ENCODE measurements around the gene ARCN1.

ARCN1 gene

DNA sequence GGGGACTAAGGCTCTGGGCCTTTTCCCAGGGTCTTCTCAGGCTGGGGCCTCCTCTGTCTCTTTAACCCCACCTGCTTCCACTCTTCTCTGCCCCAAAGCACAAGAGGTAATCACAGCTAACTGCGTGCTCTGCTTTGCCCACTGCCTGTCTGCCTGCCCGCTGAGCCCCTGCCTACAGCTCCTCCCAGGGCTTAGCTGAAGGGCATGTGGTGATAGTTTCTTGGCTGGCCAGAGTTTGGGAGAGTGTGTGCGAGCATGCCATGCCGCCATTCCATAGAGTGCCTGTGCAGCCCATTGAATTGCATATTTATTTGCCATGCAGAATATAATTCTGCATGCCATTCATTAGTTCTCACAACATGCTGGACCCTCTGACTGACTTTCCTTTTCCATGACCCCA is 67.7 kb downstream of the ARCN1 start:
- no peak for DNase-seq (ENCODE audit: low read depth)

DNA sequence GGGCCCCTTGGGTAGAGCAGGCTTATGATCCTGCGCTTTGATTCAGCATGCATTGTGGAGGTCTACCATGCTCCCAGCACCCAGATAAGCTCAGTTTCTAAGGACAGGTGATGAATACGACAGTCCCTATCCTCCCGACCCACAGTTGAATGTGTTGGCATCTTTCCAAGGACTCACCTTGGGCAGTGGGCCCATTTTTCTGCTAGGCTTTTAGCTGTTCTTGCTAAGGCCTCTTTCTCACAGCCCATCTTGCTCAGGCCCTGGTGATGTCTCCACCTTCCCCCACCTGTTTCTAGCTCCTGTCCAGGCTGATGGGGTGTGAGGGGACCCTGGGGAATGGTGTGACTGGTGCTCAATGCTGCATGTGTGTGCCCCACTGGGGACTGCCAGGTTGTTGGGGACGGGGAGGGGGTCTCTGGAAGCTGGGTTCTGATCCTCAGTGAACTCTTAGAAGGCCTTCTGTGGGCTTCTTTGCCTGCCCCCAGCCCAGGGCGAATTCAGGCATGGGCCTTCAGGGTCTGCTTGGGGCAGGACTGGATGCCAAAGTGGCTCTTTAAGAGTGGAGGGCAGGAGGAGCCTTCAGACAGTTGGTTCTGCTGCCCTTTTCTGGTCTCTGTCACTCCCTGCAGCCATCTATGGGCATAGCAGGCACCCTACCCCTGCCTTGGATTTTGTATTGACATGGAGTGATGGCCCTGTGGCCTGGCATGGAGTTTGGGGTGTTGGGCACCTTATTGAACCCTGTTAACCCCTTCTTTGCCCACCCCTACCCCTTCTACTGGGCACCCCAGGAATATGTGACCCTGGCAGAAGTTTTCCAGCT is 68.3 kb downstream of the ARCN1 start:
- DNase-seq (ENCODE audit: low read depth): no peak

DNA sequence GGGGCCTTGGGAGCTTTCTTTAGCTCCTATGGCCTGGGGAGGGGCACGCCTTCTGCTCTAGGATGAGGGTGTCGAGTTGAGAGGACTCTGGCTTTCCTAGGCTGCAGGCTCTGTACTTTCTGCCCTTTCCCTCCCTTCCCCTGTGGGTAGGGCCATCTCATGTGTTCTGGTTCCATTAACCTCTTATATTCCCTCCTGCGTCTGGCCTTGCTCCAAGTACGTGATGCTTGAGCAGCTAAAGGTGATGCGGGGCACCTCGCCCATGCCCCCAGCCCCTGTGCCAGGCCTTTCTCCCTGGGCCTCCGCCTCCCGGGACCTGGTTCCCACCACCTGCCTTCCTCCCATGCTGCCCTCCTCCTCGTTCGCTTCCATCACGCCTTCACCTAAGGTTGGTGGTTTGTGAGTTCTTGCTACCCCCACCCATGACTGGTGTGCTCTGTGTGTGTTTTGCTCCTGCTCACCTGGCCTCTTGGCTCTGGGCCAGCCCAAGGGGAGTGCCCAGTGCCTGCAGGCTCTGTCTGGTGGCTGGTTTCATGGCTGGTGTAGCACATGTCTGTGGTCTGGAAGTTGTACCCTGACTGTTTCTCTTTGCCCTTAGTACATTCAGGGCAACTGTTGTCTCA is 69.3 kb downstream of the ARCN1 start:
- no peak for DNase-seq (ENCODE audit: low read depth)

GRCh38 chr11:118643142-118643994 is 71.2 kb downstream of the ARCN1 start:
- DNase-seq (ENCODE audit: low read depth): no peak

GRCh38 chr11:118643995-118644345 is 71.8 kb downstream of the ARCN1 start:
- DNase-seq (ENCODE audit: low read depth): no peak

DNA sequence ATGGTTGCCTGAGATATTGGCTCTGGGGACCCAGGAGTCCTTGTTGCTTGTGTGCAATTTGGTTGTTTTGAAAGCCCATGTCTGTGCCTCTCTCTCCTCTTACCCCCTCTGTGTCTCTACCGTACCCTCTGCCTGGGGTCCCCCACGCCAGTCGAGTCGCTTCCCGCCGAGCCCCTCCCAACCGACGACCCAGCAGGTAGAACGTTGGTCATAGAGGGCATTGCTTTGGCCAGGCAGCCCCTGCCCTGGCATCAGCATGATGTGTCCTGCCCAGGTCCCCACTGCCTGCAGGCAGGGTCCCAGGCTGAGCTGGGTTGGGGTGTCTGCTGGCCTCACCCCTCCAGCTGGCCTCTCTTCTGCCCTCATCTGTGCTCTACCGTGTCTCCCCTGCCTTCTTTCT is 72.3 kb downstream of the ARCN1 start:
- DNase-seq (ENCODE audit: low read depth): no peak

DNA sequence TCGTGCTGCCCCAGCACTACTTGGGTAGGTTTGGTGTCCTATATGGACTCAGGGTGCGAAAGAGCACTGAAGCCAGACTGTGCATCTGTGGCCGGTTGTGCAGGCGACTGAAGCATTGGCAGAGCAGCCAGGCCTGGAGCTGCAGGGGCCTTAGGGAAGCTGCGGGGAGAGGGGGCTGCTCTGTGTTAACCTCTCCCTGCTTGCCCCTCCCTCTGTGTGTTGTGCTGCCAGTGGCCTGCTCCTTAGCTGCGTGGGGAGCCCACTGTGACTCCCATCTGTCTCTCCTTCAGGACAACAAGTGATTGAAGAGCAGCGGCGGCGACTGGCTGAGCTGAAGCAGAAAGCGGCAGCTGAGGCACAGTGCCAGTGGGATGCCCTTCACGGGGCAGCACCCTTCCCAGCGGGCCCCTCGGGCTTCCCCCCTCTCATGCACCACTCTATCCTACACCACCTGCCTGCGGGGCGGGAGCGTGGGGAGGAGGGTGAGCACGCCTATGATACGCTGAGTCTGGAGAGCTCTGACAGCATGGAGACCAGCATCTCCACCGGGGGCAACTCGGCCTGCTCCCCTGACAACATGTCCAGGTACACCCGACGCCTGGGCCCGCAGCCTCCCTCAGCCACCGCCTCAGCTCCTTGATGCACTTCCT is 73.0 kb downstream of the ARCN1 start:
- DNase-seq (ENCODE audit: low read depth): no peak

DNA sequence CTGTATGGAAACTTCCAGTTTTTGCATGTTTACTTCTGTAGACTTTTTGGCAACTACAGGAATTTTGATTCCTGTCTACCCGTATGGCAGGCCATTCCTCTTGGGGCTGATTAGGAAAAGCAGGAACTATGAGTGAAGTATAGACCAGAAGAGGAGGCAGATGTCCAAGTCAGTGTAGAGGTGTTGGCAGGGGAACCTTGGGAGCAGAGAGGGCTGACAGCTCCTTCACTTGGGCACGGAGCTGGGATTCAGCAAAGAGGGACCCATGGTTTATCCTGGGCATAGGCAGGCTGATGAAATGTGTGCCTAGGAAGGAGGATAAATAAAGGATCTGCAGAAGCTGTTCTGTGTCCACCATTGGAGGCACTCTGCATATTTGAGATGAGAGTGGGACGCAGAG is 74.2 kb downstream of the ARCN1 start:
- no peak for DNase-seq (ENCODE audit: low read depth)

- no peak for DNase-seq (ENCODE audit: low read depth)
Measured at GRCh38 chr11:118648291-118648690, 76.1 kb downstream of the ARCN1 start.

DNA sequence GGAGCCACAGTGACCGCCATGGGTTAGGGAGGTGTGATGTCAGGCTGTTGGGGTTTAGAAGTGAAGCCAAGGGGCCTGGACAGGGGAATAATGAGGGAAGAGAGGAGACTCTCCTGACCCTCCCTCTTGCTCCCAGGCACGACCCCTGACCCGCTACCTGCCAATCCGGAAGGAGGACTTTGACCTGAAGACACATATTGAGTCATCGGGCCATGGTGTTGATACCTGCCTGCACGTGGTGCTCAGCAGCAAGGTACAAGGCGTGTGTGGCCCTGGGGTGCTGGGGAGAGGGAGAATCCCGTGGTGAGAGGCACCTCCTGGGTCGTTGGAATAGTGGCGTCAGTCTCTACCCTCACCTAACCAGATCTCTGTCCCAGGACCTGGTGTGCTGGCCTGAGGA is 77.7 kb downstream of the ARCN1 start:
- no peak for DNase-seq (ENCODE audit: low read depth)

- DNase-seq (ENCODE audit: low read depth): no peak
Measured at GRCh38 chr11:118650366-118650765, 78.2 kb downstream of the ARCN1 start.

DNA sequence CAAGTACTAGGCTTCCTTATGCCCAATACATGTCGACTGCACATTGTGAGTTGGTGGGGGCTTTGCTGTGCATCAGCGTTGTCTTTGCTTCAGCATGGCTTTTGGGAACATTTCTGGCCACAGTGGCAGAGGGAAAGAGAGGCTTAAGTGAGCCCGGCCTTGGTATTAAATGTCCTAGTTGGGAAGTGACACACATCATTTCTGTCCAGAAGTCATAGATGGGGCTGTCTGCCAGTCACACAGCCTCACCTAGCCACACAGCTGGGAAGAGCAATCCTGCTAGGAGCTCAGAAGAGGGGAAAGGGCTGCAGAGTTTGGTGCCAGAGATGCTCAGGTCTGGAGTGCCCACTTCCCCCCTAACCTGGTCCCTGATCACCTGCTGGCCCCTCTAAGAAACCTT is 79.6 kb downstream of the ARCN1 start:
- DNase-seq (ENCODE audit: low read depth): no peak

Data from activated T-cell treated with anti-CD3 and anti-CD28 coated beads for 24 hours (primary cell).